ENCODE measurements around the gene SRGAP1. TPM values are rescaled to one million over a fixed set of nuclear protein-coding genes. Genes with fewer than 3 reads are reported as not detected.

The SRGAP1 gene
- total RNA-seq, 1 experiment from 2014 or later = 65.0 TPM

DNA sequence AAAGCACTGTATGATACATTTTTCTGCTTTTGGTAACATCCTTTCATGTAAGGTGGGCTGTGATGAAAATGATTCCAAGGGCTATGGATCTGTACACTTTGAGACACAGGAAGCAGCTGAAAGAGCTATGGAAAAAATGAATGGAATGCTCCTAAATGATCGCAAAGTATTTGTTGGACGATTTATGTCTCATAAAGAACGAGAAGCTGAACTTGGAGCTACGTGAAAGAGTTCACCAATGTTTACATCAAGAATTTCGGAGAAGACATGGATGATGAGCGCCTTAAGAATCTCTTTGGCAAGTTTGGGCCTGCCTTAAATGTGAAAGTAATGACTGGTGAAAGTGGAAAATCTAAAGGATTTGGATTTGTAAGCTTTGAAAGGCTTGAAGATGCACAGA, 22.1 kb upstream of the SRGAP1 start:
- CTCF ChIA-PET = interaction anchor here (0.6 to 3.4 kb wide), 7 partner anchors 21 to 571 kb away, joined by 3 to 25 read pairs (median 3); partner anchors contain the start of gene SRGAP1
- no peak overlapping the region for H3K4me3 Mint-ChIP-seq (ENCODE audit: unreplicated experiment)
- TF ChIP-seq, protein P1, sequence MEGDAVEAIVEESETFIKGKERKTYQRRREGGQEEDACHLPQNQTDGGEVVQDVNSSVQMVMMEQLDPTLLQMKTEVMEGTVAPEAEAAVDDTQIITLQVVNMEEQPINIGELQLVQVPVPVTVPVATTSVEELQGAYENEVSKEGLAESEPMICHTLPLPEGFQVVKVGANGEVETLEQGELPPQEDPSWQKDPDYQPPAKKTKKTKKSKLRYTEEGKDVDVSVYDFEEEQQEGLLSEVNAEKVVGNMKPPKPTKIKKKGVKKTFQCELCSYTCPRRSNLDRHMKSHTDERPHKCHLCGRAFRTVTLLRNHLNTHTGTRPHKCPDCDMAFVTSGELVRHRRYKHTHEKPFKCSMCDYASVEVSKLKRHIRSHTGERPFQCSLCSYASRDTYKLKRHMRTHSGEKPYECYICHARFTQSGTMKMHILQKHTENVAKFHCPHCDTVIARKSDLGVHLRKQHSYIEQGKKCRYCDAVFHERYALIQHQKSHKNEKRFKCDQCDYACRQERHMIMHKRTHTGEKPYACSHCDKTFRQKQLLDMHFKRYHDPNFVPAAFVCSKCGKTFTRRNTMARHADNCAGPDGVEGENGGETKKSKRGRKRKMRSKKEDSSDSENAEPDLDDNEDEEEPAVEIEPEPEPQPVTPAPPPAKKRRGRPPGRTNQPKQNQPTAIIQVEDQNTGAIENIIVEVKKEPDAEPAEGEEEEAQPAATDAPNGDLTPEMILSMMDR (IDR thresholded peaks at IDR 0.05; ENCODE audit: unreplicated experiment) = no peak
- no peak overlapping the region for H3K27ac Mint-ChIP-seq (ENCODE audit: low read depth, unreplicated experiment)
- BruUV-seq (replicated peaks) = no TSS peak
- H3K9me3 Mint-ChIP-seq (ENCODE audit: unreplicated experiment) = peaks cover 7% of the 10 kb centered on the region
- H3K27me3 Mint-ChIP-seq (ENCODE audit: insufficient read depth, unreplicated experiment) = no peaks in the 10 kb centered on the region
- intact Hi-C loops (cut with micrococcal nuclease) = no loop called here
- H3K36me3 Mint-ChIP-seq (ENCODE audit: insufficient read depth, unreplicated experiment) = peaks cover 6% of the 10 kb centered on the region
- POLR2A ChIA-PET = interaction anchor here (0.6 kb wide), 1 partner anchor 75 kb away, joined by 3 read pairs; no protein-coding TSS in a partner anchor
- DNase-seq (ENCODE audit: unreplicated experiment) = no peak
- H3K4me1 Mint-ChIP-seq (ENCODE audit: insufficient read depth, unreplicated experiment) = peaks cover 8% of the 10 kb centered on the region

DNA sequence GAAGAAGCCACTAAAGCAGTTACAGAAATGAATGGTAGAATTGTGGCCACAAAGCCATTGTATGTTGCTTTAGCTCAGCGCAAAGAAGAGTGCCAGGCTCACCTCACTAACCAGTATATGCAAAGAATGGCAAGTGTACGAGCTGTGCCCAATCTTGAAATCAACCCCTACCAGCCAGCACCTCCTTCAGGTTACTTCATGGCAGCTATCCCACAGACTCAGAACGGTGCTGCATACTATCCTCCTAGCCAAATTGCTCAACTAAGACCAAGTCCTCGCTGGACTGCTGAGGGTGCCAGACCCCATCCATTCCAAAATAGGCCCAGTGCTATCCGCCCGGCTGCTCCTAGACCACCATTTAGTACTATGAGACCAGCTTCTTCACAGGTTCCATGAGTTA, 21.5 kb upstream of the SRGAP1 start:
- CTCF ChIA-PET = interaction anchor here (0.6 to 3.4 kb wide), 8 partner anchors 13 to 579 kb away, joined by 3 to 25 read pairs (median 4); partner anchors contain the start of gene SRGAP1
- no peaks in the 10 kb centered on the region for H3K27me3 Mint-ChIP-seq (ENCODE audit: insufficient read depth, unreplicated experiment)
- peaks cover 6% of the 10 kb centered on the region for H3K36me3 Mint-ChIP-seq (ENCODE audit: insufficient read depth, unreplicated experiment)
- DNase-seq (ENCODE audit: unreplicated experiment) = no peak
- BruUV-seq (replicated peaks) = no TSS peak
- no peak overlapping the region for H3K27ac Mint-ChIP-seq (ENCODE audit: low read depth, unreplicated experiment)
- no peak overlapping the region for H3K4me3 Mint-ChIP-seq (ENCODE audit: unreplicated experiment)
- H3K4me1 Mint-ChIP-seq (ENCODE audit: insufficient read depth, unreplicated experiment) = peaks cover 8% of the 10 kb centered on the region
- POLR2A ChIA-PET = no interaction called here
- H3K9me3 Mint-ChIP-seq (ENCODE audit: unreplicated experiment) = peaks cover 7% of the 10 kb centered on the region
- TF ChIP-seq, protein P1 (IDR thresholded peaks at IDR 0.05; ENCODE audit: unreplicated experiment) = no peak
- intact Hi-C loops (cut with micrococcal nuclease) = no loop called here

DNA sequence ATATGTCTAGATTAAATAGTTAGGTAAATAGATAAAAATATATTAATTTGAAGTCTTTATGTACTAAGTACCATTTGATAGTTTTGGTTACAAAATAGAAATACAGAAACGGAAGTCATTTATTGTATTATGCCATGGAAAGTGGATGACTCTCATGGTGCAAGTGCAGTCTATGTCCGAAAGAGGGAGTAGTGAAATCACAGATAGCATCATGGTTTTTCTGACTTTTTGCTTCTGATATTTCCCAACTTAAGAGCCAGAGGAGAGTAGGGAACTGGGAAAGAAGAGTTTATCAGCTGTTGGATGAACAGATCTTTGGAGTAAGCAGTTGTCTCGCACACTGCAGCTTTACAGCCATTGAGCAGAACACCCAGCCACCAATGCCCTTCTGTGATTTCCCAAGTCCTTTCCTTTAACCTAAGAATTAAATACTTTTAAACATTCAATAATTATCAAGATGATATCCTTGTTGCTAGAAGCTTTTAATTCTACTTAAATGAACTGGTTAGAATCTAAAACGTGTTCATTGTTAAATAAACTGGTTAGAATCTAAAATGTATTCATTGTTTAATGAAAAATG, 18.4 kb upstream of the SRGAP1 start:
- Mint-ChIP-seq H3K27ac (ENCODE audit: low read depth, unreplicated experiment) (no peak overlapping the region), H3K27me3 (ENCODE audit: insufficient read depth, unreplicated experiment) (no peaks in the 10 kb centered on the region), H3K4me3 (ENCODE audit: unreplicated experiment) (no peak overlapping the region), H3K4me1 (ENCODE audit: insufficient read depth, unreplicated experiment) (peaks cover 8% of the 10 kb centered on the region), H3K9me3 (ENCODE audit: unreplicated experiment) (no peaks in the 10 kb centered on the region), H3K36me3 (ENCODE audit: insufficient read depth, unreplicated experiment) (no peaks in the 10 kb centered on the region)
- ChIA-PET CTCF (interaction anchor here (0.6 to 3.4 kb wide), 28 partner anchors 10 to 872 kb away, joined by 3 to 44 read pairs (median 3); partner anchors contain the start of genes C12orf56 and SRGAP1), POLR2A (interaction anchor here (0.7 kb wide), 1 partner anchor 18 kb away, joined by 3 read pairs; the partner anchor contains the start of gene SRGAP1)
- intact Hi-C loops (cut with micrococcal nuclease) = loop anchor here (1.0 to 2.0 kb wide), 3 partner anchors 430 to 723 kb away; no protein-coding TSS in a partner anchor
- BruUV-seq (replicated peaks) = no TSS peak
- TF ChIP-seq, protein P1 (IDR thresholded peaks at IDR 0.05; ENCODE audit: unreplicated experiment) = peak; percentile 75
- DNase-seq (ENCODE audit: unreplicated experiment) = peak; percentile 76

DNA sequence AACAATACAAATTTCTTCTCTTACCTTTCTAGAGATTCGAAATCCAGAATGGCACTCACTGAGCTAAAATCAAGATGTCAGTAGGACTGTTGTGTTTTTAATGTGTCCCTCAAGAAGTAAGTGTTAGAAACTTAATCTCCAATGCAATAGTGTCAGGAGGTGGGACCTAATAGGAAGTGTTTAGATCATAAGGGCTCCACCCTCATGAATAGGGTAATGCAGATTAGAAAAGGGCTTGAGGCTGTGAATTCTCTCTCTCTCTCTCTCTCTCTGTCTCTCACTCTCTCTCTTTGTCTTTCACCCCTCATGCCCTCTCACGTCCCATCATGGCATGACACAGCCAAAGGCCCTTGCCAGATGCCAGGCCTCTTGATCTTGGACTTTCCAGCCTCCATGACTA, 15.6 kb upstream of the SRGAP1 start:
- no peaks in the 10 kb centered on the region for H3K27me3 Mint-ChIP-seq (ENCODE audit: insufficient read depth, unreplicated experiment)
- ChIA-PET CTCF (interaction anchor here (3.4 kb wide), 1 partner anchor 428 kb away, joined by 44 read pairs; no protein-coding TSS in a partner anchor), POLR2A (interaction anchor here (0.7 kb wide), 1 partner anchor 353 kb away, joined by 3 read pairs; no protein-coding TSS in a partner anchor)
- no peaks in the 10 kb centered on the region for H3K36me3 Mint-ChIP-seq (ENCODE audit: insufficient read depth, unreplicated experiment)
- TF ChIP-seq, protein P1 (IDR thresholded peaks at IDR 0.05; ENCODE audit: unreplicated experiment) = no peak
- no peak overlapping the region for H3K4me3 Mint-ChIP-seq (ENCODE audit: unreplicated experiment)
- no peak overlapping the region for H3K27ac Mint-ChIP-seq (ENCODE audit: low read depth, unreplicated experiment)
- no peaks in the 10 kb centered on the region for H3K4me1 Mint-ChIP-seq (ENCODE audit: insufficient read depth, unreplicated experiment)
- intact Hi-C loops (cut with micrococcal nuclease) = no loop called here
- no TSS peak for BruUV-seq (replicated peaks)
- no peak for DNase-seq (ENCODE audit: unreplicated experiment)
- H3K9me3 Mint-ChIP-seq (ENCODE audit: unreplicated experiment) = no peaks in the 10 kb centered on the region
